HPDE6-E6E7 (cell line): Measurements from ENCODE around the gene ORM2.

ENCODE experiments used
- DNase-seq: peaks from one replicate; pipeline ENCODE4 v3.0.0; 2011; ENCODE audit warnings: missing footprints; ENCODE audit errors: extremely low spot score

Gene ORM2

GRCh38 chr9:114348906-114349482 lies 19.3 kb downstream of the ORM2 start:
- DNase-seq = peak; percentile 93

GRCh38 chr9:114349713-114350480 lies 20.2 kb downstream of the ORM2 start:
- DNase-seq = no peak

GRCh38 chr9:114350636-114351401 lies 21.1 kb downstream of the ORM2 start:
- no peak for DNase-seq

- no peak for DNase-seq
Measured at GRCh38 chr9:114351932-114352331, 22.3 kb downstream of the ORM2 start.

- DNase-seq = no peak
Measured at GRCh38 chr9:114355821-114356220, 26.2 kb downstream of the ORM2 start.

GRCh38 chr9:114356792-114357191 lies 27.1 kb downstream of the ORM2 start:
- no peak for DNase-seq

GRCh38 chr9:114357360-114357759 lies 27.7 kb downstream of the ORM2 start:
- no peak for DNase-seq

- no peak for DNase-seq
Measured at GRCh38 chr9:114357911-114358328, 28.3 kb downstream of the ORM2 start.

GRCh38 chr9:114359801-114360200 lies 30.1 kb downstream of the ORM2 start:
- no peak for DNase-seq

GRCh38 chr9:114361542-114361941 lies 31.9 kb downstream of the ORM2 start:
- DNase-seq = no peak

- DNase-seq = no peak
Measured at GRCh38 chr9:114362394-114362793, 32.7 kb downstream of the ORM2 start.

GRCh38 chr9:114363424-114363823 lies 33.8 kb downstream of the ORM2 start:
- no peak for DNase-seq

- no peak for DNase-seq
Measured at GRCh38 chr9:114364134-114365041, 34.7 kb downstream of the ORM2 start.

- DNase-seq = no peak
Measured at GRCh38 chr9:114365194-114365593, 35.5 kb downstream of the ORM2 start.

- no peak for DNase-seq
Measured at GRCh38 chr9:114366334-114367128, 36.9 kb downstream of the ORM2 start.

GRCh38 chr9:114367366-114367765 lies 37.7 kb downstream of the ORM2 start:
- DNase-seq = no peak

GRCh38 chr9:114367772-114368569 lies 38.3 kb downstream of the ORM2 start:
- no peak for DNase-seq

- no peak for DNase-seq
Measured at GRCh38 chr9:114369216-114370130, 39.8 kb downstream of the ORM2 start.
